Measurements from ENCODE around the gene FAM131B. TPM values are rescaled to one million over a fixed set of nuclear protein-coding genes. Genes with fewer than 3 reads are reported as not detected.

The FAM131B gene
- total RNA-seq, 1 donor: 1.4 TPM

- Histone ChIP-seq H3K27ac (ENCODE audit: low read depth, low read length) (no peak overlapping the region), H3K9me3 (ENCODE audit: low read depth, low read length) (no peaks in the 10 kb centered on the region)
- peak; percentile 88 for DNase-seq (ENCODE audit: insufficient read length, low spot score, missing footprints)
Measured at GRCh38 chr7:143396625-143397556, 34.4 kb upstream of the FAM131B start.

DNA sequence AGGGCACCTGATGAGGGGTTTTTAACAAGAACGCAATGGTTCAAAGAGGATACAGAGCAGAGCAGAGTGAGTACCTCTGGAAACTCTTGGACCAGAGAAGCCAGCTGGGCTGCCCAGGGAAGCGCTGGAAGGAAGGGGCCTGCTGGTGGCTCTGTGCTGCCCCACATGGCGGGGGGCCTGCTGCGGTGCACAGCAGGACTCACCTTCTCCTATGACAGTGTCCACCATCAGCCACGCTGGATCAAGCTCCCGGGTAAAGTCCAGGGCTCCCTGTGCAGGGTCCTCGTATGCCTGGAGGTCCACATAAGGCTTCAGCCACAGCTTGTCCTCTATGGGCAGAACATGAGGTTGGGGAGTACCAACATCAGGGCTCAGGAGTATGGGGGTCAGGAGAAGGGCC, 33.7 kb upstream of the FAM131B start:
- H3K27ac ChIP-seq (ENCODE audit: low read depth, low read length): no peak overlapping the region
- peaks cover 3% of the 10 kb centered on the region for H3K27me3 ChIP-seq (ENCODE audit: insufficient read depth, low read length)
- H3K36me3 ChIP-seq (ENCODE audit: insufficient read depth, low read length): peaks cover 15% of the 10 kb centered on the region
- peaks cover 14% of the 10 kb centered on the region for H4K20me1 ChIP-seq (ENCODE audit: insufficient read depth, low read length)
- H3K9me3 ChIP-seq (ENCODE audit: low read depth, low read length): no peaks in the 10 kb centered on the region
- no peak overlapping the region for H3K4me3 ChIP-seq (ENCODE audit: insufficient read depth, low read length)
- no peaks in the 10 kb centered on the region for H3K79me2 ChIP-seq (ENCODE audit: insufficient read depth, low read length)
- TF ChIP-seq CTCF (IDR thresholded peaks at IDR 0.05; ENCODE audit: extremely low read depth, low read depth, low read length): no peak
- H3K4me1 ChIP-seq (ENCODE audit: insufficient read depth, low read length): peaks cover 25% of the 10 kb centered on the region
- H3K4me2 ChIP-seq (ENCODE audit: insufficient read depth, low read length): no peak overlapping the region
- H2AFZ ChIP-seq (ENCODE audit: low read length): no peak overlapping the region
- no peak for DNase-seq (ENCODE audit: insufficient read length, low spot score, missing footprints)

More at GRCh38 chr7:143396625-143397556, 34.4 kb upstream of the FAM131B start:
- no peaks in the 10 kb centered on the region for H3K79me2 ChIP-seq (ENCODE audit: insufficient read depth, low read length)
- H2AFZ ChIP-seq (ENCODE audit: low read length): no peak overlapping the region
- H3K4me1 ChIP-seq (ENCODE audit: insufficient read depth, low read length): peaks cover 18% of the 10 kb centered on the region
- H4K20me1 ChIP-seq (ENCODE audit: insufficient read depth, low read length): peaks cover 7% of the 10 kb centered on the region
- H3K4me2 ChIP-seq (ENCODE audit: insufficient read depth, low read length): no peak overlapping the region
- no peak overlapping the region for H3K4me3 ChIP-seq (ENCODE audit: insufficient read depth, low read length)
- peaks cover 9% of the 10 kb centered on the region for H3K36me3 ChIP-seq (ENCODE audit: insufficient read depth, low read length)
- no peak for TF ChIP-seq CTCF (IDR thresholded peaks at IDR 0.05; ENCODE audit: extremely low read depth, low read depth, low read length)
- H3K27me3 ChIP-seq (ENCODE audit: insufficient read depth, low read length): peaks cover 3% of the 10 kb centered on the region

DNA sequence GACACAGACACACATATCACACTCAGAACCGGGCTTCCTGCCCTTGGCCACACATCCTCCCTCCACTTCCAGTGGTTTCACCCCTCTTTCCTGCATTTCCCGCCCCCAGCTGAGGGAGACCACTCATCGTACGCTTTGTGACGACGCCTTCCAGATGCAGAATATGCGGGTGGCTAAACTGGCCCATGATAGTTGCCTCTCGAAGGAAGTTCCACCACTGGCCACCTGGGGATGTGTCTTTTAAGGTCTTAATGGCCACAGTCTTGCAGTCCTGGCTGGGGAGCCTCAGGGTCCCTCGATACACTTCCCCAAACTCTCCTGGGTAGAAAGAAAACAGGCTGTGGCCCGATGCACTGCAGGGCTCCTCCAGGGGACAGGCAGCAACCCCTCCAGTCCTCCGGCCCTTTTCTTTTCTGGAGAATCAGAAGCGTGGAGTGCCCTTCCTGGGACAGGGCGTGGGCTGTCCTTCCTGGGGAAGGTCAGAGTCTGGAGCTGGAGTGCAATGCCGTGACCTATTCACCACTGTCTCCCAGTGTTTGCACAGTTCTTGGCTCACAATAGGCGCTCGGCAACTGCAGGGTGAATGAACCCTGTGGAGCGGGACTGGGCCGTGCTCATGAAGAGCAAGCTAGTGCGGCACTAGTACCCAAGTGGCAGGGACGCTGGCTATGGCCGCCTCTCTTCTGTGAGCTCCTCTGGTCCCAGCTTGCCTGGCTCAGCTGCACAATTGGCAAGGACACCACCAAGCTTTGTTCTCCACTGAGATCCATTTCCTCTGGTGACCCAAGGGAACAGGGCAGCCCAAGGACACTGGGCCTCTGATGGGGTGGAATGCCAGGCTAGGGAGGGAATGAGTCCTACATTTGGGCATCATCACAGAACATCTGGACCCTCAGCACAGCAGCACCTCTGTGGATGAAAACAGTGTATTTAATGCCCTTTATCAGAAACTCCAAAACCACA, 33.0 kb upstream of the FAM131B start:
- Histone ChIP-seq H3K4me2 (ENCODE audit: insufficient read depth, low read length) (no peak overlapping the region), H3K79me2 (ENCODE audit: insufficient read depth, low read length) (no peaks in the 10 kb centered on the region), H2AFZ (ENCODE audit: low read length) (no peak overlapping the region), H4K20me1 (ENCODE audit: insufficient read depth, low read length) (peaks cover 21% of the 10 kb centered on the region), H3K27ac (ENCODE audit: low read depth, low read length) (no peak overlapping the region), H3K27me3 (ENCODE audit: insufficient read depth, low read length) (peaks cover under 1% of the 10 kb centered on the region), H3K9me3 (ENCODE audit: low read depth, low read length) (no peaks in the 10 kb centered on the region), H3K4me3 (ENCODE audit: insufficient read depth, low read length) (no peak overlapping the region), H3K36me3 (ENCODE audit: insufficient read depth, low read length) (peaks cover 21% of the 10 kb centered on the region), H3K4me1 (ENCODE audit: insufficient read depth, low read length) (peaks cover 32% of the 10 kb centered on the region)
- peak; percentile 88 for DNase-seq (ENCODE audit: insufficient read length, low spot score, missing footprints)
- peak; percentile 31 for TF ChIP-seq CTCF (IDR thresholded peaks at IDR 0.05; ENCODE audit: extremely low read depth, low read depth, low read length)

All from osteoblast (primary cell).